GM21619 (cell line): ENCODE results near the gene MAP4.

Experiments used
- ATAC-seq: cut with Tn5 transposase; IDR thresholded peaks from one replicate; pipeline ENCODE4 v1.9.1; 2021; ENCODE audit not compliant: unreplicated experiment

The MAP4 gene

DNA sequence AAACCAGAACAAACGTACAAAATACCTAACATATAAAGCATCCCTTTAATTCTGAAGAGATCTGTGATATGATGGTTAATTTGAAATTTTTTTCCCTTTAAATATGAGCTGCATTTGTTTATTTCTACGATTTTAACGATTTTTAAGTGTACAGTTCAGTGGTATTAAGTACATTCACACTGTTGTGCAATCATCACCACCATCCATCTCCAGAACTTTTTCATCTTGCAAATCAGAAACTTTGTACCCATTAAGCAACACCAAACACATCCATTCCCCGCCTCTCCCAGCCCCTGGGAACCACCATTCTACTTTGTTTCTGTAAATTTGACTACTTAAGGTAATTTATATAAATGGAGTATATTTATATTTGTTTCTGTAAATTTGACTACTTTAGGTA lies 51.5 kb downstream of the MAP4 start:
- no peak for ATAC-seq

DNA sequence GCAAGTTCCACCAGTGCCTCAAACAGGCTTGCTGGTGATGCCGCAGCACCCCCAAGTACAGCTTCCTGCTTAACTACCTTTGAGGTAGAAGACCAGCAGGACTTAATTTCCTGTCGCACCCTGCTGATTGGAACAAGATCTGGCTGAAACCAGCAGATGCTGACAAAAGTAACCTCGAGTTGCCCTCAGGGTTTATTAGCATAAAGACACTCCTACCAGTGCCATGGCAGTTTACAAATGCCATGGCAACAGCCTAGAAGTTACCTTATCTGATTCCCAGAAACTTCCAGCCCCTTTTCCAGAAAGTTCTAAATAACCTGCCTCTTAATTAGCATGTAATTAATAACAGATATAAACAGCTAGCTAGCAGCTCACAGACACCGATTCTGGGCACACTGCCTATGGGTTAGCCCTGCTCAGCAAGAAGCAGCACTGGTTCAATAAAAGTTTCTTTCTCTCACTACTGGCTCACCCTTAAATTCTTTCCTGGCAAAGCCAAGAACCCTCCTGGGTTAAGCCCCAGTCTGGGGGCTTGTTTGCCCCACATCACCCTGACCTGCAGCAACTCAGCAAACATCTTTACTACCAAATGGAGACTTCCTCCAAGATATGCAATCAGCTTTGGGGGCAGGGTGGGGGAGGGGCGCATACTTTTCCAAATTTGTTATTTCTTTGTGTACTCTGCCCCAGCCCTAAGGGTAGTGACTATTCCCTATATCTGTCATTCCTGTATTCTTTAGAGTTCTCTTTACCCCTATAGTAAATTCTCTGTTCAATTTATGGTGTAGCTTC lies 54.2 kb downstream of the MAP4 start:
- no peak for ATAC-seq

- ATAC-seq: no peak
These were observed 55.2 kb downstream of the MAP4 start for GRCh38 chr3:47961036-47961435.

- no peak for ATAC-seq
These were observed 59.7 kb downstream of the MAP4 start for GRCh38 chr3:47956521-47956920.

DNA sequence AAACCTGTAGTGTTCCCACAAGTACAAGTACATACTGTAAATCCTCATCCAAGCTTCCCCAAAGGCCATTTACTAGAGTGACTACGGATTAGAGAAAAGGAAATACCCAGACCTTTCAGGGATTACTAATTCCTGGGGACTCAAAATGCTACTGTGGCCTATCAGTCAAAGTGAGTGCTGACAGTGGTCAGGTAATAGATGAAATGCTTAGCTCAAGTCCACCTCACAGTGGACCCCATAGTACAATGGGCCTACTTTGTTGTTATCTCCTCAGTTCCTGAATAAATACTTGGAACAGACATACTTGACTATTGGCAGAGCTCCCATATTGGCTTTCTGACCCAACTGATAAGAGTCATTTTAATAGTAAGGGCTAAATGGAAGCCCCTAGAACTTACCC lies 61.6 kb downstream of the MAP4 start:
- no peak for ATAC-seq

GRCh38 chr3:47950453-47951169 lies 65.6 kb downstream of the MAP4 start:
- ATAC-seq: no peak

DNA sequence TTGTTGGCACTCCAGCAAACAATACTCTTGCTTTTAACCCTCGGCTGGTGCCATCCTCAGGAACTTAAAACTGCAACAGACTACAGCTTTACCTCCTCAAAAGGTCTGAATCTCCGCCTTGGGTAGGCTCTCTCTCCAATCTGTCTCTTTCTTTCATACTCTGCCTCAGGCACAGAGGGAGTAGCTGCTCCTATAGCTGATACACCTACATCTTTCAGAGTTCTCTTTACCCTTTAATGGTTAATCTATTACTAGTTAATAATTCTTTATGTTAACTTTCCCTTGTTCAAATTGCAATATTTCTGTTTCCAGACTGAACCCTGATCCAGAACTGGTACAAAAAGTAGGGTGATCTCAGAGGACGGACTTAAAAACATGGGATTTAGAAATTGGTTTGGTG lies 66.2 kb downstream of the MAP4 start:
- ATAC-seq: no peak

- no peak for ATAC-seq
These were observed 76.0 kb downstream of the MAP4 start for GRCh38 chr3:47940232-47940631.

DNA sequence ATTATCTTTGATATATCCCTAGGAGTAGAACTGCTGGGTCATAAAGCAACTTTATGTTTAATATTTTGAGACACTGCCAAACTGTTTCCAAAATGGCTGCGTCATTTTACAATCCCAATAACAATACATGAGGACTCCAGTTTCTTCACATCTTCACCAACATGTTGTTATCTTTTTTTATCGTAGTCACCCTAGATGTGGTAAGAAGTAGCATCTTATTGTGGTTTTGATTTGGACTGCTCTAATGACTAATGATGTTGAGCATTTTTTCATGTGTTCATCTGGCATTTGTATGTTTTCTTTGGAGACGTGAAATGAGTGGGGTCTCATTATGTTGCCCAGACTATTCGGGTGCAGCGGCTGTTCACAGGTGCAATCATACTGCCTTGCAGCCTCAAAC lies 83.8 kb downstream of the MAP4 start:
- ATAC-seq: no peak

DNA sequence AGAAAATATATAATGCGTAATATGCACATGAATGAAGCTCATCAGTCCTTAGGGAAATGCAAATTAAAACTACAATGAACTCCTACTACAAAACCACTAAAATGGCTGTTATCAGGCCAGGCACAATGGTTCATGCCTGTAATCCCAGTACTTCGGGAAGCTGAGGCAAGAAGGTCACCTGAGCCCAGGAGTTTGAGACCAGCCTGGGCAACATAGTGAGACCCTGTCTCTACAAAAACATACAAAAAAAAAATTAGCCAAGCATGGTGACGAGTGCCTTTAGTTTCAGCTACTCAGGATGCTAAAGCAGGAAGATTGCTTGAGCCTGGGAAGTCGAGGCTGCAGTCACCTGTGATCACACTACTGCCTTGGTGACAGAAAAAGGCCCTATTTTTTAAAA lies 85.2 kb downstream of the MAP4 start:
- ATAC-seq: no peak

- ATAC-seq: no peak
These were observed 99.5 kb downstream of the MAP4 start for GRCh38 chr3:47916696-47917095.

DNA sequence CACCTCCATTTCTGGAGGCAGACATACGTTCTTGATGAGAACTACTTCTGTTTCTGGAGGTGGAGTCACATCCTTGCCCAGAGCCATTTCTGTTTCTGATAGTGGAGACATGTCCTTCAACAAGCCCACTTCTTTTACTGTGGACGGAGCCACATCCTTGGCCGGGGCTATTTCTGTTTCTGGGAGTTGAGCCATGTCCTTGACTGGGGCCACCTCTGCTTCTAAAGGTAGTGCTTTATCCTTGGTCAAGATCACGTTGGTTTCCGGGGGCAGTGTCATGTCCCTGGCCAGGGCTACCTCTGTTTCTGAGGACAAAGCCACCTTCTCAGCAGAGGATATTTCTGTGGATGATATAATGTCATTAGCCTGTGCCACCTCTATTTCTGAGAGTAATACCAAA lies 100.0 kb downstream of the MAP4 start:
- no peak for ATAC-seq

GRCh38 chr3:47912006-47912504 lies 104.2 kb downstream of the MAP4 start:
- ATAC-seq: no peak

GRCh38 chr3:47910777-47911440 lies 105.3 kb downstream of the MAP4 start:
- no peak for ATAC-seq

DNA sequence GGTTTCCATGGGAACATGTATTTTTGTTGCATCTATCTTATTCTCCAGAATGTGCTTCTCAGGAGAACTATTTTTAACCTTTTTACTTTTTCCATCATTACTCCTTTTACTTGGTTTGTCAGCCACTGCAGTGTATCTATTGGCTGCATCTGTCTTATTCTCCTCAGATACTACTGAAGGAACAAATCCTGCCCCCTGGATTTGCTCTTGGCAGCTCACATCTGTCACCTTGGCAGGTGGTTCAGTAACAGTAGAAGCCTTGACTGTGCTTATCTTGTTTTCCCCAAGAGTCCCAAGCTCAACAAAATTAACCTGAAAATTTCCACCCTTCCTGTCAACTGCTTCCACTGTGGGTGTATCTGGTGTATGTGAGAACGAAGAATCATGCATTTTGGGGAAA lies 106.0 kb downstream of the MAP4 start:
- no peak for ATAC-seq

DNA sequence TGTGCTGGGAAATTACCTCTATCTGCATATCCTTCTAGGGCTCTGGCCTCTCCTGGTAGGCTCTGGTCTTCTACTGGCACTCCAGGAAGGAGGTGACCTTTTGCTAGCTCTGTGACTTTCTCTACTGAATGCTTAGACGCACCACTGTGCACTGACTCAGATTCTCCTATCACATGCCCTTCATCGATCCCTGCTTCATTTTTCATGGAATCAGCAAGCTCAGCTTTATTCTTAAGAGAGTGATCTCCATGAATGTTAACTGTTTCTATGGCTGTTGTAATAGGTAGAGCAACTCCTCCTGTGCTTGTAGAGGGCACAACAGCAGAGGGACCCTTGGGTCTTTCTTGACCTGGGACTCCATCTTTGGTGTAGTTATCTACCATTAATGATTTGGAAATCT lies 106.6 kb downstream of the MAP4 start:
- ATAC-seq: no peak

DNA sequence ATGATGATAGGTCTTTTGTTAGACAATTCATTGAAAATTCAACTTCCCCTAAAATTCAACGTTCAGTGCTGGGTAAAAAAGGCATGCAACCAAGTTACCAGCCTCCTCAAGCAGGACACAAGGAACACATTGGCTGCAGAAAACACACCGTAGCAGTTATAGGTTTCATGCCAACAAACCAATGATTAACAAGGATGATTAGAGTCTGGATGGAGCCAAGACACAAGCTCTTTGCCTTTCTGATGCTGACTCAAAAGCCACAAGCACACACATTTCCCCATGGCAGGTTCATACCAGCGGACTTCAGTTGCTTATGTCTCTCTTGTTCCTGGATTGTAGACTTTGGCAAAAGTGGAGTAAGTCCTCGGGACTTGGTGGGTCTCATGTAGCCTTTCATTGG lies 107.5 kb downstream of the MAP4 start:
- no peak for ATAC-seq

GRCh38 chr3:47907784-47908183 lies 108.4 kb downstream of the MAP4 start:
- no peak for ATAC-seq

- no peak for ATAC-seq
These were observed 113.5 kb downstream of the MAP4 start for GRCh38 chr3:47902746-47903145.

- no peak for ATAC-seq
These were observed 114.9 kb downstream of the MAP4 start for GRCh38 chr3:47901280-47901833.

DNA sequence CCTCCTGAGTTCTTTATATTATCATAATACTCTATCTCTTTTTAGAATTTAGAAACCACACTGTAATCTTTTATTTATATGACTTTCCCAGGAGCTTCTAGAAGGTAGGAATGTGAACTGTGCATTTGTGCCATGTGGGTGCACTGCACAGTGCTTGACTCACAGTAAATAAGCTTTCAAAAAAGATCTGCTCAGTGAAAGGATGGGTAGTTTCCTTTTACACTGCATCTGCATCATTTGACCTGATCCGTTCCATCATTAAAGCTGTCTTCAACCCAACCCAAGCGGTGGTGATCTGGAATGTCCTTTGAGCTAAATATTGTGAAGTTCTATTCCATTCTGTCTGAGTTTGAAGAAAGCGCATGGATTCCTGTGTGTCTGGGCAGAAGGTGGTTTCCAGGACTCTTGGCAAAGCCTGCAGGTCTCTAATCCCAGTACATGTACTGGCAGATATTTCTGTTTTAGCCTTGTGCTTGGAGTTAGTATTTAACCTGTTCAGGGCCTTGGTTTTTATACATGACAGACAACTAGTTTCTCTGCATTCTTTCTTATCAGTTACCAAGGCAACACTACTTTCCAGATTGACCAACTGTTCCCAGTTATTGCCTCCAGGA lies 116.6 kb downstream of the MAP4 start:
- ATAC-seq: no peak
